Neuronal stem cell (in vitro differentiated cells): ENCODE measurements around the gene IQUB.

ENCODE experiments used
- DNase-seq: peaks from one replicate; pipeline ENCODE4 v3.0.0-alpha.2; 2013; ENCODE audit warnings: low spot score
- H2AFZ ChIP-seq: one replicate; pipeline ENCODE4 v1.6.1; 2013; ENCODE audit warnings: mild to moderate bottlenecking, low read length, inconsistent platforms
- H2AK5ac ChIP-seq: 2 replicates; pipeline ENCODE4 v1.6.1; 2013; ENCODE audit warnings: low read depth, mild to moderate bottlenecking, inconsistent platforms, low read length, moderate library complexity, mixed read lengths
- H2BK120ac ChIP-seq: 2 replicates; pipeline ENCODE4 v1.6.1; 2013; ENCODE audit warnings: low read depth, mild to moderate bottlenecking, inconsistent platforms, low read length, moderate library complexity, mixed read lengths
- H2BK12ac ChIP-seq: one replicate; pipeline ENCODE4 v1.6.1; 2013; ENCODE audit warnings: low read length, inconsistent platforms
- H2BK15ac ChIP-seq: 2 replicates; pipeline ENCODE4 v1.6.1; 2013; ENCODE audit warnings: mild to moderate bottlenecking, low read length, inconsistent platforms, mixed read lengths
- H2BK5ac ChIP-seq: one replicate; pipeline ENCODE4 v1.6.1; 2013; ENCODE audit warnings: inconsistent platforms, mild to moderate bottlenecking, low read length, moderate library complexity
- H3K14ac ChIP-seq: one replicate; pipeline ENCODE4 v1.6.1; 2013; ENCODE audit warnings: low read length, inconsistent platforms
- H3K18ac ChIP-seq: 2 replicates; pipeline ENCODE4 v1.6.1; 2013; ENCODE audit warnings: low read length, inconsistent platforms
- H3K23ac ChIP-seq: 2 replicates; pipeline ENCODE4 v1.6.1; 2013; ENCODE audit warnings: low read depth, mild to moderate bottlenecking, mixed read lengths, low read length, inconsistent platforms; ENCODE audit not compliant: poor library complexity
- H3K27ac ChIP-seq: replicated peaks from 3 replicates; pipeline ENCODE4 v1.5.1; 2013; ENCODE audit warnings: low read length, inconsistent platforms
- H3K27me3 ChIP-seq, 3 experiments: 2 replicates each; pipeline ENCODE4 v1.6.1; 2013; ENCODE audit warnings: low read length in 3 of 3, mild to moderate bottlenecking in 2 of 3, inconsistent platforms in 1 of 3, low read depth in 1 of 3, mixed read lengths in 1 of 3, moderate library complexity in 1 of 3; ENCODE audit not compliant: control insufficient read depth in 3 of 3, insufficient read depth in 3 of 3
- H3K36me3 ChIP-seq, 2 donors: replicated peaks in 1 of 2; 2 replicates each; pipeline ENCODE4 v1.6.1; 2013; ENCODE audit warnings: low read length in 2 of 2; ENCODE audit not compliant: control insufficient read depth in 2 of 2, insufficient read depth in 2 of 2
- H3K4ac ChIP-seq: 2 replicates; pipeline ENCODE4 v1.6.1; 2013; ENCODE audit warnings: inconsistent platforms, mild to moderate bottlenecking, low read length, moderate library complexity
- H3K4me1 ChIP-seq, 2 donors: 1 replicate in 1 of 2; 2 replicates in 1 of 2; pipeline ENCODE4 v1.6.1; 2013; ENCODE audit warnings: low read length in 2 of 2, low read depth in 1 of 2; ENCODE audit not compliant: control insufficient read depth in 2 of 2, insufficient read depth in 1 of 2
- H3K4me2 ChIP-seq: one replicate; pipeline ENCODE4 v1.6.1; 2013; ENCODE audit warnings: mild to moderate bottlenecking, low read length, inconsistent platforms; ENCODE audit not compliant: insufficient read depth, poor library complexity, severe bottlenecking
- H3K4me3 ChIP-seq, 2 donors: 2 replicates each; pipeline ENCODE4 v1.5.1; 2013; ENCODE audit warnings: low read length in 2 of 2, mild to moderate bottlenecking in 2 of 2, inconsistent platforms in 1 of 2, moderate library complexity in 1 of 2
- H3K79me1 ChIP-seq: one replicate; pipeline ENCODE4 v1.6.1; 2013; ENCODE audit warnings: low read depth, mild to moderate bottlenecking, inconsistent platforms, low read length, moderate library complexity
- H3K9ac ChIP-seq: one replicate; pipeline ENCODE4 v1.6.1; 2013; ENCODE audit warnings: mild to moderate bottlenecking, low read depth, low read length, inconsistent platforms; ENCODE audit not compliant: poor library complexity
- H3K9me3 ChIP-seq, 2 donors: replicated peaks in 1 of 2; 2 replicates each; pipeline versions ENCODE3 to v1.6.1; 2013; ENCODE audit warnings: low read length in 2 of 2, mild to moderate bottlenecking in 2 of 2, inconsistent platforms in 1 of 2, low read depth in 1 of 2, mixed read lengths in 1 of 2, moderate library complexity in 1 of 2; ENCODE audit not compliant: control insufficient read depth in 2 of 2, insufficient read depth in 1 of 2
- H4K8ac ChIP-seq: one replicate; pipeline ENCODE4 v1.6.1; 2013; ENCODE audit warnings: low read depth, mild to moderate bottlenecking, inconsistent platforms, low read length, moderate library complexity
- H4K91ac ChIP-seq: one replicate; pipeline ENCODE4 v1.6.1; 2013; ENCODE audit warnings: low read length, low read depth, mild to moderate bottlenecking, inconsistent platforms; ENCODE audit not compliant: poor library complexity
- WGBS, 2 donors: extraction: QIAGEN DNeasy Blood & Tissue Kit; methylation state at CpG; one replicate each; pipeline ENCODE4 v1.1.7; 2013; ENCODE audit warnings: missing lambda C conversion rate in 2 of 2, mixed read lengths in 1 of 2; ENCODE audit not compliant: insufficient read length in 2 of 2, insufficient replicate concordance in 1 of 2; ENCODE audit errors: extremely low coverage in 2 of 2; 5-methylcytosine and 5-hydroxymethylcytosine counted together

IQUB gene

GRCh38 chr7:123571187-123571586 lies 36.8 kb upstream of the IQUB start:
- H2AK5ac ChIP-seq: no peak overlapping the region
- H3K9me3 ChIP-seq: no peaks in the 10 kb centered on the region
- no peak overlapping the region for H3K9ac ChIP-seq
- no peak overlapping the region for H2BK5ac ChIP-seq
- no peak overlapping the region for H3K14ac ChIP-seq
- DNase-seq: no peak
- no peak overlapping the region for H3K4me3 ChIP-seq
- no peaks in the 10 kb centered on the region for H3K79me1 ChIP-seq
- H2BK12ac ChIP-seq: no peak overlapping the region
- H2AFZ ChIP-seq: no peak overlapping the region
- no peak overlapping the region for H2BK15ac ChIP-seq
- no peak overlapping the region for H2BK120ac ChIP-seq
- H3K36me3 ChIP-seq: no peaks in the 10 kb centered on the region
- WGBS, 2 donors: no CpG with 5 or more reads among the region's 1 CpG
- no peaks in the 10 kb centered on the region for H3K4me1 ChIP-seq
- H3K4me2 ChIP-seq: no peak overlapping the region
- no peak overlapping the region for H3K23ac ChIP-seq
- H3K4ac ChIP-seq: no peak overlapping the region
- peaks cover 0 to 6% (median 0%) of the 10 kb centered on the region in 3 experiments for H3K27me3 ChIP-seq
- no peak overlapping the region for H4K8ac ChIP-seq
- no peak overlapping the region for H3K18ac ChIP-seq
- H3K27ac ChIP-seq: no peak overlapping the region
- no peak overlapping the region for H4K91ac ChIP-seq

- Histone ChIP-seq H3K18ac (no peak overlapping the region), H3K4ac (no peak overlapping the region), H3K27ac (no peak overlapping the region), H2AK5ac (no peak overlapping the region), H3K27me3 (peaks cover 0 to 6% (median 0%) of the 10 kb centered on the region in 3 experiments), H2BK12ac (no peak overlapping the region), H3K14ac (no peak overlapping the region), H3K36me3 (no peaks in the 10 kb centered on the region), H2AFZ (no peak overlapping the region), H2BK15ac (no peak overlapping the region), H3K9ac (no peak overlapping the region), H3K4me1 (no peaks in the 10 kb centered on the region), H3K79me1 (no peaks in the 10 kb centered on the region), H3K23ac (no peak overlapping the region), H2BK120ac (no peak overlapping the region), H3K4me2 (no peak overlapping the region), H4K91ac (no peak overlapping the region), H4K8ac (no peak overlapping the region), H2BK5ac (no peak overlapping the region), H3K4me3 (no peak overlapping the region), H3K9me3 (no peaks in the 10 kb centered on the region)
- no CpG with 5 or more reads among the region's 4 CpGs for WGBS, 2 donors
- DNase-seq: no peak
Measured at GRCh38 chr7:123570390-123571182, 36.2 kb upstream of the IQUB start.

- Histone ChIP-seq H3K4ac (no peak overlapping the region), H2BK5ac (no peak overlapping the region), H3K23ac (no peak overlapping the region), H3K14ac (no peak overlapping the region), H4K91ac (no peak overlapping the region), H2AFZ (no peak overlapping the region), H3K4me3 (no peak overlapping the region), H3K79me1 (no peaks in the 10 kb centered on the region), H2BK15ac (no peak overlapping the region), H4K8ac (no peak overlapping the region), H3K18ac (no peak overlapping the region), H2BK120ac (no peak overlapping the region), H3K4me1 (no peaks in the 10 kb centered on the region), H3K9me3 (no peaks in the 10 kb centered on the region), H3K27ac (no peak overlapping the region), H3K9ac (no peak overlapping the region), H2BK12ac (no peak overlapping the region), H3K36me3 (no peaks in the 10 kb centered on the region), H2AK5ac (no peak overlapping the region), H3K4me2 (no peak overlapping the region), H3K27me3 (peaks cover 0 to 6% (median 0%) of the 10 kb centered on the region in 3 experiments)
- no CpG with 5 or more reads among the region's 2 CpGs for WGBS, 2 donors
- no peak for DNase-seq
Measured at GRCh38 chr7:123569352-123570010, 35.1 kb upstream of the IQUB start.

GRCh38 chr7:123562121-123562520 lies 27.7 kb upstream of the IQUB start:
- H3K4me1 ChIP-seq: no peaks in the 10 kb centered on the region
- H3K18ac ChIP-seq: no peak overlapping the region
- H2BK12ac ChIP-seq: no peak overlapping the region
- no peak overlapping the region for H3K27ac ChIP-seq
- no peak overlapping the region for H3K4ac ChIP-seq
- no peaks in the 10 kb centered on the region for H3K79me1 ChIP-seq
- H2AK5ac ChIP-seq: no peak overlapping the region
- no peak overlapping the region for H2BK15ac ChIP-seq
- H2BK120ac ChIP-seq: no peak overlapping the region
- no peak overlapping the region for H3K9ac ChIP-seq
- no peaks in the 10 kb centered on the region for H3K27me3 ChIP-seq
- no peak overlapping the region for H3K4me3 ChIP-seq
- no peaks in the 10 kb centered on the region for H3K36me3 ChIP-seq
- DNase-seq: no peak
- H4K8ac ChIP-seq: no peak overlapping the region
- no peak overlapping the region for H3K23ac ChIP-seq
- no peak overlapping the region for H3K14ac ChIP-seq
- no peak overlapping the region for H2BK5ac ChIP-seq
- no peak overlapping the region for H4K91ac ChIP-seq
- H3K4me2 ChIP-seq: no peak overlapping the region
- no peak overlapping the region for H2AFZ ChIP-seq
- no peaks in the 10 kb centered on the region for H3K9me3 ChIP-seq
